ENCODE measurements around the gene FIBP. TPM values are rescaled to one million over a fixed set of nuclear protein-coding genes. Genes with fewer than 3 reads are reported as not detected.

The FIBP gene
- total and polyA plus RNA-seq, 12 donors: 57.9 to 183 (median 72.4) TPM

- no peak overlapping the region for H3K27ac ChIP-seq
- intact Hi-C loops (cut with DNase I): no loop called here
- H3K4me3 ChIP-seq: no peak overlapping the region
- H3K9me3 ChIP-seq (replicated peaks in 1 of 3): no peaks in the 10 kb centered on the region
- 93 to 94% (median 93%) methylated on average over 27 to 33 of the region's 33 CpGs for WGBS, 4 donors
- TF ChIP-seq POLR2A (IDR thresholded peaks at IDR 0.05): no peak
- TF ChIP-seq CTCF (IDR thresholded peaks at IDR 0.05): no peak
- H3K27me3 ChIP-seq: no peaks in the 10 kb centered on the region
- peaks cover 0 to 46% of the 10 kb centered on the region in 2 donors for H3K36me3 ChIP-seq (replicated peaks in 1 of 2)
- peak in 4 of 7 donors; percentile 22 to 28 (median 25) for DNase-seq
- peaks cover 5 to 13% of the 10 kb centered on the region in 2 donors for H3K4me1 ChIP-seq (replicated peaks in 1 of 2)
Observed at GRCh38 chr11:65852508-65853245, 35.6 kb downstream of the FIBP start.

- Histone ChIP-seq H3K9me3 (replicated peaks in 1 of 3) (no peaks in the 10 kb centered on the region), H3K27ac (no peak overlapping the region), H3K27me3 (no peaks in the 10 kb centered on the region), H3K4me3 (no peak overlapping the region), H3K36me3 (replicated peaks in 1 of 2) (peaks cover 0 to 46% of the 10 kb centered on the region in 2 donors), H3K4me1 (replicated peaks in 1 of 2) (peaks cover 5 to 13% of the 10 kb centered on the region in 2 donors)
- no peak for DNase-seq
- intact Hi-C loops (cut with DNase I): no loop called here
- TF ChIP-seq CTCF (IDR thresholded peaks at IDR 0.05): no peak
- TF ChIP-seq POLR2A (IDR thresholded peaks at IDR 0.05): no peak
- 86 to 92% (median 89%) methylated on average over 7 to 10 of the region's 10 CpGs for WGBS, 4 donors
Observed at GRCh38 chr11:65851811-65852507, 36.3 kb downstream of the FIBP start.

- no peak overlapping the region for H3K27ac ChIP-seq
- intact Hi-C loops (cut with DNase I): no loop called here
- 85 to 89% (median 88%) methylated on average over 9 to 14 of the region's 14 CpGs for WGBS, 4 donors
- peaks cover 0 to 46% of the 10 kb centered on the region in 2 donors for H3K36me3 ChIP-seq (replicated peaks in 1 of 2)
- H3K27me3 ChIP-seq: no peaks in the 10 kb centered on the region
- H3K9me3 ChIP-seq (replicated peaks in 1 of 3): no peaks in the 10 kb centered on the region
- DNase-seq: no peak
- peaks cover 0 to 7% of the 10 kb centered on the region in 2 donors for H3K4me1 ChIP-seq (replicated peaks in 1 of 2)
- TF ChIP-seq CTCF (IDR thresholded peaks at IDR 0.05) (peak in 5 of 6 experiments; percentile 10 to 49 (median 24)), POLR2A (IDR thresholded peaks at IDR 0.05) (peak in 1 of 2 donors; percentile 7)
- no peak overlapping the region for H3K4me3 ChIP-seq
Observed at GRCh38 chr11:65851083-65851579, 37.1 kb downstream of the FIBP start.
